HepG2 (cell line): Measurements from ENCODE around the gene UTP3. TPM values are rescaled to one million over a fixed set of nuclear protein-coding genes. Genes with fewer than 3 reads are reported as not detected.
A peak's percentile ranks its signal among the peaks of the same experiment; 100 is the strongest.

Experiments
- AGO1 ChIP-seq: fragments of 200-400 bp; formaldehyde crosslinking; IDR thresholded peaks from 2 replicates; pipeline ENCODE4 v1.6.1; 2017; ENCODE audit warnings: mild to moderate bottlenecking, low read depth, low read length, moderate library complexity; ENCODE audit not compliant: poor library complexity, severe bottlenecking
- BHLHE40 ChIP-seq: IDR thresholded peaks from 2 replicates; pipeline ENCODE4 v1.6.1; 2011; ENCODE audit warnings: low read length, improper control_type of control experiment
- CHD2 ChIP-seq: IDR thresholded peaks from 2 replicates; pipeline ENCODE4 v1.6.1; 2011; ENCODE audit warnings: low read depth, low read length, improper control_type of control experiment
- DNMT1 ChIP-seq: sonication (generic); formaldehyde crosslinking; IDR thresholded peaks from 2 replicates; pipeline ENCODE4 v1.5.1; 2020; ENCODE audit warnings: mild to moderate bottlenecking, missing genetic modification reagents
- EEA1 ChIP-seq: sonication (generic); formaldehyde crosslinking; IDR thresholded peaks from 2 replicates; pipeline ENCODE4 v1.5.1; 2020; ENCODE audit warnings: mild to moderate bottlenecking, missing genetic modification reagents, borderline replicate concordance
- EHMT2 ChIP-seq: fragments of 200-600 bp; sonication (generic); IDR thresholded peaks from 2 replicates; pipeline ENCODE4 v1.7.0; 2017; ENCODE audit warnings: antibody characterized with exemption, low read depth, low read length, borderline replicate concordance
- JARID2 ChIP-seq: sonication (generic); formaldehyde crosslinking; IDR thresholded peaks from 2 replicates; pipeline ENCODE4 v1.8.1; 2023; ENCODE audit warnings: missing genetic modification reagents, inconsistent platforms; ENCODE audit not compliant: insufficient replicate concordance
- KAT7 ChIP-seq: IDR thresholded peaks from 2 replicates; pipeline ENCODE4 v1.6.1; 2018; ENCODE audit warnings: borderline replicate concordance, missing compliant biosample characterization
- KLF13 ChIP-seq: sonication (generic); formaldehyde crosslinking; IDR thresholded peaks from 2 replicates; pipeline ENCODE4 v1.4.0; 2020; ENCODE audit warnings: mild to moderate bottlenecking, missing genetic modification reagents
- MBNL3 ChIP-seq: fragments of 250-450 bp; sonication (Bioruptor Pico); conservative IDR thresholded peaks from 2 replicates; pipeline ENCODE4 v1.8.0; 2022; ENCODE audit warnings: mild to moderate bottlenecking, inconsistent platforms
- RFXANK ChIP-seq: IDR thresholded peaks from 2 replicates; pipeline ENCODE4 v1.6.1; 2016
- SALL2 ChIP-seq: sonication (generic); formaldehyde crosslinking; IDR thresholded peaks from 2 replicates; pipeline ENCODE4 v1.8.1; 2023; ENCODE audit warnings: mild to moderate bottlenecking, missing genetic modification reagents, inconsistent platforms
- SMAD9 ChIP-seq: sonication (generic); formaldehyde crosslinking; IDR thresholded peaks from 2 replicates; pipeline ENCODE4 v1.5.1; 2020; ENCODE audit warnings: mild to moderate bottlenecking, missing genetic modification reagents
- SP4 ChIP-seq: sonication (generic); formaldehyde crosslinking; IDR thresholded peaks from 2 replicates; pipeline ENCODE4 v1.8.1; 2023; ENCODE audit warnings: mild to moderate bottlenecking, missing genetic modification reagents
- SRF ChIP-seq: IDR thresholded peaks from 2 replicates; pipeline ENCODE4 v1.6.1; 2011; ENCODE audit warnings: mild to moderate bottlenecking, low read depth, low read length, moderate library complexity
- TERF1 ChIP-seq: sonication (generic); formaldehyde crosslinking; IDR thresholded peaks from 2 replicates; pipeline ENCODE4 v1.8.0; 2022; ENCODE audit warnings: mild to moderate bottlenecking, missing genetic modification reagents, moderate library complexity
- TSC22D2 ChIP-seq: sonication (generic); formaldehyde crosslinking; IDR thresholded peaks from 2 replicates; pipeline ENCODE4 v1.5.1; 2020; ENCODE audit warnings: missing genetic modification reagents, mild to moderate bottlenecking, borderline replicate concordance
- ZBTB34 ChIP-seq: sonication (generic); formaldehyde crosslinking; IDR thresholded peaks from 2 replicates; pipeline ENCODE4 v1.8.0; 2022; ENCODE audit warnings: mild to moderate bottlenecking, missing genetic modification reagents
- ZNF354B ChIP-seq: sonication (generic); formaldehyde crosslinking; IDR thresholded peaks from 2 replicates; pipeline ENCODE4 v1.8.0; 2022; ENCODE audit warnings: mild to moderate bottlenecking, missing genetic modification reagents
- ZNF460 ChIP-seq: sonication (generic); formaldehyde crosslinking; IDR thresholded peaks from 2 replicates; pipeline ENCODE4 v1.5.1; 2020; ENCODE audit warnings: missing genetic modification reagents, mild to moderate bottlenecking, borderline replicate concordance
- ZNF510 ChIP-seq: sonication (generic); formaldehyde crosslinking; IDR thresholded peaks from 2 replicates; pipeline ENCODE4 v1.4.0; 2020; ENCODE audit warnings: low read depth, mild to moderate bottlenecking, missing genetic modification reagents
- ZNF687 ChIP-seq: sonication (generic); formaldehyde crosslinking; IDR thresholded peaks from 2 replicates; pipeline ENCODE4 v1.5.1; 2020; ENCODE audit warnings: mild to moderate bottlenecking, missing genetic modification reagents, moderate library complexity
- ZSCAN12 ChIP-seq: sonication (generic); formaldehyde crosslinking; IDR thresholded peaks from 2 replicates; pipeline ENCODE4 v1.9.0; 2021; ENCODE audit warnings: mild to moderate bottlenecking, missing genetic modification reagents
- polyA plus RNA-seq, 8 experiments: library from polyadenylated mRNA; depleted of rRNA in 3 of 8; stranded (reverse) in 7 of 8; unstranded in 1 of 8; fragments of >200 nt; fragmentation: Illumina TruSeq in 4 of 8; extraction: Trizol in 4 of 8; gene quantifications; 2 replicates each; pipeline versions ENCODE4 v1.2.1 to v1.2.3, GENCODE V29; 2011 to 2016; ENCODE audit warnings: low read depth in 4 of 8, missing spikeins in 1 of 8, mixed read lengths in 1 of 8; ENCODE audit not compliant: insufficient read depth in 1 of 8
- total RNA-seq, 5 experiments: library from RNA; depleted of rRNA; stranded (reverse); fragments of >200 nt; fragmentation: Illumina TruSeq; extraction: Trizol; gene quantifications; 2 replicates each; pipeline ENCODE4 v1.2.3, GENCODE V29; 2016; ENCODE audit warnings: low read depth in 1 of 5

The UTP3 gene
- total and polyA plus RNA-seq, 2 of the 13 experiments (the other 11 are each of a cell fraction or from before 2014, with no cell fraction given): 6.9 to 19.5 TPM

- TF ChIP-seq SRF (peak; percentile 79), TSC22D2 (CRISPR knock-in tag) (peak; percentile 79; the same call in 1 of the 2 replicates), KLF13 (CRISPR knock-in tag) (no peak), DNMT1 (CRISPR knock-in tag) (no peak), EHMT2 (peak; percentile 62; the same call in 1 of the 2 replicates), JARID2 (no peak), MBNL3 (CRISPR knock-in tag) (no peak), ZNF354B (CRISPR knock-in tag) (no peak), SALL2 (CRISPR knock-in tag) (peak; percentile 79), ZSCAN12 (0 out of 2 replicates have a peak, but pooled peaks have one; percentile 18), AGO1 (peak; percentile 57), SMAD9 (CRISPR knock-in tag) (no peak), KAT7 (CRISPR knock-in tag) (no peak; the same call in 1 of the 2 replicates), ZNF460 (CRISPR knock-in tag) (no peak; the same call in 1 of the 2 replicates), ZNF687 (CRISPR knock-in tag) (peak; percentile 92), RFXANK (no peak), CHD2 (peak; percentile 61; the same call in 1 of the 2 replicates), EEA1 (CRISPR knock-in tag) (no peak), BHLHE40 (no peak), ZBTB34 (CRISPR knock-in tag) (peak; percentile 43; the same call in 1 of the 2 replicates), ZNF510 (CRISPR knock-in tag) (no peak), SP4 (CRISPR knock-in tag) (peak; percentile 73), TERF1 (CRISPR knock-in tag) (no peak)
Measured at GRCh38 chr4:70687821-70688794, at the start of gene UTP3 (continued).
